Nephron progenitor cell (in vitro differentiated cells): ENCODE data around the gene ZNF646.

Experiments
- DNase-seq: peaks from one replicate; pipeline ENCODE4 v3.0.0; 2021
- H3K27ac Mint-ChIP-seq: 2 replicates; pipeline ENCODE4 v1.8.0; 2021; ENCODE audit warnings: mild to moderate bottlenecking, moderate library complexity, mixed read lengths
- H3K27me3 Mint-ChIP-seq: 2 replicates; pipeline ENCODE4 v1.8.0; 2021; ENCODE audit warnings: mild to moderate bottlenecking, low read depth, mixed read lengths; ENCODE audit not compliant: poor library complexity
- H3K36me3 Mint-ChIP-seq: 2 replicates; pipeline ENCODE4 v1.8.0; 2021; ENCODE audit warnings: low read depth, mixed read lengths
- H3K4me1 Mint-ChIP-seq: 2 replicates; pipeline ENCODE4 v1.8.0; 2021; ENCODE audit warnings: mixed read lengths
- H3K4me3 Mint-ChIP-seq: 2 replicates; pipeline ENCODE4 v1.8.0; 2021; ENCODE audit warnings: mild to moderate bottlenecking, moderate library complexity, mixed read lengths
- H3K9me3 Mint-ChIP-seq: 2 replicates; pipeline ENCODE4 v1.8.0; 2021; ENCODE audit warnings: mild to moderate bottlenecking, moderate library complexity, mixed read lengths
- CTCF ChIP-seq: fragments of 200-600 bp; sonication (generic); IDR thresholded peaks from 2 replicates; pipeline ENCODE4 v1.5.0; 2021; ENCODE audit warnings: antibody characterized with exemption

Gene ZNF646

GRCh38 chr16:31083556-31083955 lies 9.3 kb downstream of the ZNF646 start:
- Mint-ChIP-seq H3K36me3 (peaks cover 21% of the 10 kb centered on the region), H3K27ac (no peak overlapping the region), H3K27me3 (peaks cover 3% of the 10 kb centered on the region), H3K4me1 (peaks cover 8% of the 10 kb centered on the region), H3K9me3 (no peaks in the 10 kb centered on the region), H3K4me3 (no peak overlapping the region)
- TF ChIP-seq CTCF: no peak
- DNase-seq: no peak

DNA sequence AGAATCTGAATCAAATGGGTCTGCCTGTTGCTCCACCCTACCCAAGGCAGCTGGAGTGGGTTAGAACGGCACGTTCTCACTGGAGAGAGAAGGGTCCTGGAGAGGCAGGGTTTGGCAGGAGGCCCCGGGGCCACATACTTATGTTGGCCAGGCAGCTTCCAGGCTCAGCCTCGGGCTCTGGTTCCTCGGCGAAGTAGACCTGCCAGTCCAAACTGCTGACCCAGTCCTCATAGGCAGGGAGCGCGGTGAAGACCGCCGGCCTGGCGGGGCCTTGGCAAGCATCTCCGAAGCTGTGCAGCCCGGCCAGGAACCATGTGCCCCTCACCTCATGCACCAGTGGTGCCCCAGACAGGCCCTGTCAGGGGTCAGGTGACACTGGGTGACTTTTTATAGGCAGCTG lies 9.8 kb downstream of the ZNF646 start:
- Mint-ChIP-seq H3K27ac (no peak overlapping the region), H3K36me3 (peaks cover 17% of the 10 kb centered on the region), H3K9me3 (no peaks in the 10 kb centered on the region), H3K4me1 (peaks cover 8% of the 10 kb centered on the region), H3K4me3 (no peak overlapping the region), H3K27me3 (peaks cover 3% of the 10 kb centered on the region)
- no peak for DNase-seq
- TF ChIP-seq CTCF: no peak

- Mint-ChIP-seq H3K4me3 (no peak overlapping the region), H3K36me3 (peaks cover 11% of the 10 kb centered on the region), H3K27ac (no peak overlapping the region), H3K27me3 (peaks cover 3% of the 10 kb centered on the region), H3K4me1 (peaks cover 8% of the 10 kb centered on the region), H3K9me3 (no peaks in the 10 kb centered on the region)
- no peak for DNase-seq
- TF ChIP-seq CTCF: no peak
These were observed 10.5 kb downstream of the ZNF646 start for GRCh38 chr16:31084584-31085302.

GRCh38 chr16:31085411-31085810 lies 11.2 kb downstream of the ZNF646 start:
- H3K27me3 Mint-ChIP-seq: peaks cover 3% of the 10 kb centered on the region
- no peak overlapping the region for H3K4me3 Mint-ChIP-seq
- DNase-seq: no peak
- peak overlapping the region; percentile 91 for H3K27ac Mint-ChIP-seq
- peaks cover 8% of the 10 kb centered on the region for H3K4me1 Mint-ChIP-seq
- TF ChIP-seq CTCF: no peak
- H3K36me3 Mint-ChIP-seq: peaks cover 11% of the 10 kb centered on the region
- no peaks in the 10 kb centered on the region for H3K9me3 Mint-ChIP-seq

DNA sequence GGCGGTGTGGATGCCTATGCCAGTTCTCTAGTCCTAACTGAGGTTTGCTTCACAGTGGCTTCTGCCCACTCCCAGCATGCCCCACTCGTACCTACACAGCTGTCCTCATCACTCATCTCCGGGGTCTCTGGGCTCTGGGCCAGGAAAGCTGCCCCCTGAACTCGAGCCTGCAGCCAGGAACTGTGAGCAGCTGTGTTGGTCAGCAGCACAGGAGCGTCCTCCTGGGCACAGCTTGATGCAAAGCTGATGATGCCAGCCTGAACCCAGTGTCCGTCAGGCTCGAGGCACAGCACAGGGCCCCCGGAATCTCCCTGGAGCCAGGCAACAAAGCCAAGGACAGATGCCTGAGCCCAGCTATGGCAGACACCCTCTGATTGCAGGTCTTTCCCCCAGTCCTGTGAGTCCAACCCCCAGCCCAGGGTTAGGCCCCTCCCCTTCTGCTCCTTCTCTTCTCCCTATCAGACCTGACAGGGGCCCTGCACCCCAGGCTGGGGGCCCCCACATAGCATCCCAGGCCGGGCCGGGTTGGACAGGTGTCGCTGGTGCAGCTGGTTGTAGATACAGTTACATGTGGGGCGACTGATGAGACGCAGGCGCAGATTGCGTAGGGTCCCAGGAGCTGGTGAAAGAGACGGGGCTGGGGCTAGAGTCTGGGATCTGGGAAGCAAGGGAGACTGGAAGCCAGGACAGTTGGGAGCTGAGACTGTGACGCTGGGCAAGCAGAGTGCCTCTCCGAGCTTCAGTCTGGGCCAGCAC lies 11.8 kb downstream of the ZNF646 start:
- DNase-seq: no peak
- Mint-ChIP-seq H3K27me3 (peaks cover 3% of the 10 kb centered on the region), H3K9me3 (no peaks in the 10 kb centered on the region), H3K4me3 (no peak overlapping the region), H3K27ac (peak overlapping the region; percentile 87), H3K36me3 (peaks cover 18% of the 10 kb centered on the region), H3K4me1 (peaks cover 8% of the 10 kb centered on the region)
- no peak for TF ChIP-seq CTCF

DNA sequence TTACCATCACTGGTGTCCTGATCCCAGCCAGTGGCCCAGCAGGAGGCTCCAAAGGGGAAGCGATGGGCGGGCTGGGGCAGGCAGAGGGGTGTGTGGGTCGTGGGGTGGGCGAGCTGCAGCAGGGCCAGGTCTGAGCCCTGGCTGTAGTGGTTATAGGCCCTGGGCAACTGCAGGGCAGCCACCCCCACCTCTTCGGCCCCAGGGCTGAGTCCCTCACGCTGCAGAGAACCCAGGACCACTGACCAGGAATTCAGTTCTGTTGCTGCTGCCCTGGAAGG lies 12.3 kb downstream of the ZNF646 start:
- Mint-ChIP-seq H3K36me3 (peaks cover 21% of the 10 kb centered on the region), H3K4me3 (no peak overlapping the region), H3K27me3 (peaks cover 3% of the 10 kb centered on the region), H3K9me3 (no peaks in the 10 kb centered on the region), H3K27ac (no peak overlapping the region), H3K4me1 (peaks cover 8% of the 10 kb centered on the region)
- no peak for TF ChIP-seq CTCF
- DNase-seq: no peak
